K562 (cell line): Measurements from ENCODE around the gene IRF3. TPM values are rescaled to one million over a fixed set of nuclear protein-coding genes. Genes with fewer than 3 reads are reported as not detected.

Experiments used
- ATF2 ChIP-seq: sonication (generic); formaldehyde crosslinking; IDR thresholded peaks from 2 replicates; pipeline ENCODE4 v1.8.1; 2022; ENCODE audit warnings: missing genetic modification reagents
- EGR1 ChIP-seq: fragments of 450-650 bp; conservative IDR thresholded peaks from 2 replicates; pipeline ENCODE4 v1.6.1; 2017; ENCODE audit warnings: mild to moderate bottlenecking
- EP300 ChIP-seq: IDR thresholded peaks from 2 replicates; pipeline ENCODE4 v1.6.1; 2012; ENCODE audit warnings: low read length, improper control_type of control experiment
- FOXA3 ChIP-seq, 2 experiments: fragments of 450-650 bp in 1 of 2; sonication (generic) in 1 of 2; formaldehyde crosslinking; IDR thresholded peaks in 1 of 2; conservative IDR thresholded peaks in 1 of 2; 2 replicates each; pipeline versions ENCODE4 v1.4.0 to v1.8.0; 2020 to 2022; ENCODE audit warnings: mild to moderate bottlenecking in 2 of 2, missing genetic modification reagents in 1 of 2
- FOXJ3 ChIP-seq: sonication (generic); formaldehyde crosslinking; IDR thresholded peaks from 2 replicates; pipeline ENCODE4 v1.4.0; 2020; ENCODE audit warnings: mild to moderate bottlenecking, missing genetic modification reagents
- GTF2E2 ChIP-seq: fragments of 200-800 bp; sonication (Bioruptor generic); IDR thresholded peaks from 2 replicates; pipeline ENCODE4 v1.6.1; 2016; ENCODE audit warnings: missing genetic modification characterization, missing compliant biosample characterization
- HDGF ChIP-seq: fragments of 450-650 bp; IDR thresholded peaks from 2 replicates; pipeline ENCODE4 v1.6.1; 2016
- MCM5 ChIP-seq: fragments of 450-650 bp; IDR thresholded peaks from 2 replicates; pipeline ENCODE4 v1.6.1; 2016; ENCODE audit warnings: low read depth
- NFRKB ChIP-seq: fragments of 450-650 bp; IDR thresholded peaks from 2 replicates; pipeline ENCODE4 v1.6.1; 2016; ENCODE audit warnings: low read depth
- RBFOX2 ChIP-seq: fragments of 200-400 bp; formaldehyde crosslinking; IDR thresholded peaks from 2 replicates; pipeline ENCODE4 v1.6.1; 2017; ENCODE audit warnings: low read depth, mild to moderate bottlenecking, low read length, moderate library complexity
- SIRT6 ChIP-seq: IDR thresholded peaks from one replicate; pipeline ENCODE4 v1.6.1; 2012; ENCODE audit warnings: low read depth, mild to moderate bottlenecking, control low read depth, inconsistent platforms, low read length, moderate library complexity
- THAP7 ChIP-seq: fragments of 250-450 bp; sonication (Bioruptor Pico); IDR thresholded peaks from 2 replicates; pipeline ENCODE4 v1.5.0; 2021
- TOE1 ChIP-seq, 2 experiments: fragments of 450-650 bp in 1 of 2; sonication (generic) in 1 of 2; formaldehyde crosslinking in 1 of 2; IDR thresholded peaks; 2 replicates each; pipeline versions ENCODE4 v1.7.1 to v1.8.0; 2016 to 2022; ENCODE audit warnings: borderline replicate concordance in 2 of 2, mild to moderate bottlenecking in 2 of 2, antibody characterized with exemption in 1 of 2, inconsistent platforms in 1 of 2, low read depth in 1 of 2, missing genetic modification reagents in 1 of 2, moderate library complexity in 1 of 2
- TRIM24 ChIP-seq, 2 experiments: fragments of 450-650 bp; IDR thresholded peaks; 2 replicates each; pipeline ENCODE4 v1.6.1; 2016
- YBX1 ChIP-seq: fragments of 450-650 bp; IDR thresholded peaks from 2 replicates; pipeline ENCODE4 v1.7.1; 2016; ENCODE audit warnings: mild to moderate bottlenecking
- ZBTB17 ChIP-seq: fragments of 450-650 bp; formaldehyde crosslinking; IDR thresholded peaks from 2 replicates; pipeline ENCODE4 v1.4.0; 2020; ENCODE audit warnings: mild to moderate bottlenecking
- ZNF282 ChIP-seq: sonication (generic); formaldehyde crosslinking; IDR thresholded peaks from 2 replicates; pipeline ENCODE4 v1.8.1; 2023; ENCODE audit warnings: missing genetic modification reagents
- ZNF407 ChIP-seq: fragments of 450-650 bp; IDR thresholded peaks from 2 replicates; pipeline ENCODE4 v1.6.1; 2016; ENCODE audit warnings: low read depth
- ZNF444 ChIP-seq: fragments of 250-450 bp; sonication (Bioruptor Pico); IDR thresholded peaks from 2 replicates; pipeline ENCODE4 v1.4.0; 2020; ENCODE audit warnings: mild to moderate bottlenecking, moderate library complexity
- polyA plus RNA-seq, 8 experiments: library from polyadenylated mRNA; depleted of rRNA in 4 of 8; stranded (reverse) in 5 of 8; unstranded in 3 of 8; fragments of >200 nt; fragmentation: Nextera tagmentation in 2 of 8; fragmentation: Illumina TruSeq in 1 of 8; extraction: Ambion mirVana in 2 of 8; extraction: Trizol in 1 of 8; gene quantifications; 2 replicates each; pipeline versions ENCODE4 v1.2.1 to v1.2.3, GENCODE V29; 2011 to 2014; ENCODE audit warnings: inconsistent platforms in 1 of 8, missing spikeins in 1 of 8
- total RNA-seq, 7 experiments: library from RNA; depleted of rRNA in 6 of 7; stranded (reverse); fragments of >200 nt in 6 of 7; fragmentation: Illumina TruSeq in 2 of 7; extraction: Trizol in 2 of 7; gene quantifications; 2 replicates each; pipeline versions ENCODE4 v1.2.1 to v1.2.3, GENCODE V29; 2011 to 2021; ENCODE audit warnings: low replicate concordance in 1 of 7

IRF3 gene
- total and polyA plus RNA-seq, 9 of the 15 experiments (the other 6 are each of a cell fraction or from before 2014, with no cell fraction given) = 7.5 to 145 (median 65.4) TPM

DNA sequence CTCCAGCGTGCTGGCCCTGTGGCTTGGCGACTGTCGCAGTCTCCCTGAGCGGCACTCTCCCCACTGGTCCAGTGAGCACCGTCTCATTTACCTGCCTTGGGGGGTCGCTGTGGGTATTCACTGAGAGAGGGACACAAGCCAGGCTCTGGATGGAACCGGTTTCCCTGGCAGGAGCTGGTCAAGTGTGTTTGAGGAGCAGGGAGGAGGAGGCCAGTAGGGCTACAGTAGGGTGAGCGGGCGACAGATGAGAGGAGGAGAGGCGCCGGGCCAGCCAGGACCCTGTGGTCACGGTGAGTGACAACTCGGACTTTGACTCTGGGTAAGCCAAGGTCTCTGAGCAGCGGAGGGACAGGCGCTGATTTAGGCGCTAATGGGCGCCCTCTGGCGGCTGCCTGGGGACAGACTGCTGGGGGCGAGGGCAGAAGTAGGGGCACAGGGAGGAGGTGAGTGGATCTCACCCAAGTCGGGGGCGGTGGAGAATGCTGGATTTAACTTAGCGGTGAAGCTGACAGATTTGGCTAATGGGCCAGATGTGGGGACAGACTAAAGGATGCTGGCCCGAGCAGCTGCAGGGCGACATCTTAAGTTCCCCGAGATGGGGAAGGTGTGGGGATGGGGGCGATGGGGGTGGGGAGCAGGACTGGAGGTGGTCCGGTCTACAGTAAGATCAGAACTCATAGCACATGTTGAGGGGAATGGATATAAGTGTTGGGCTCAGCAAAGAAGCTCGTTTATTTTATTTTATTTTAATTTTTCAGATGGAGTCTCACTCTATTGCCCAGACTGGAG lies 6.7 kb upstream of the IRF3 start (continued):
- TF ChIP-seq THAP7 (CRISPR knock-in tag) (no peak), ATF2 (CRISPR knock-in tag) (no peak), EGR1 (peak; percentile 46; the same call in 1 of the 2 replicates), SIRT6 (no peak), YBX1 (no peak), HDGF (peak; percentile 85; the same call in 1 of the 2 replicates), NFRKB (no peak), EP300 (no peak), GTF2E2 (no peak), TRIM24 (IDR thresholded peaks at IDR 0.05) (no peak; a peak in 1 of 4 replicates), ZNF282 (CRISPR knock-in tag) (no peak), FOXA3 (CRISPR knock-in tag; conservative IDR thresholded peaks at IDR 0.05 in 1 of 2, IDR thresholded peaks at IDR 0.05 in 1 of 2) (no peak), ZBTB17 (CRISPR knock-in tag) (no peak), TOE1 (IDR thresholded peaks at IDR 0.05; ENCODE audit: borderline replicate concordance) (peak; percentile 34; the same call in 1 of the 2 replicates), TOE1 (CRISPR knock-in tag; IDR thresholded peaks at IDR 0.05; ENCODE audit: borderline replicate concordance, low read depth) (no peak), ZNF444 (no peak), ZNF407 (no peak), RBFOX2 (peak; percentile 70), FOXJ3 (CRISPR knock-in tag) (no peak), MCM5 (no peak)
